Inferior parietal cortex (tissue), 1 donor: Measurements from ENCODE around the gene RHBDL1.

Source experiments
- DNase-seq: peaks from one replicate; pipeline ENCODE4 v3.0.0-alpha.2; 2016; ENCODE audit errors: extremely low spot score

Gene RHBDL1

GRCh38 chr16:718922-719321 lies 43.5 kb downstream of the RHBDL1 start:
- DNase-seq, result no peak

GRCh38 chr16:719815-720446 lies 44.5 kb downstream of the RHBDL1 start:
- DNase-seq, result no peak

GRCh38 chr16:720447-720989 lies 45.0 kb downstream of the RHBDL1 start:
- DNase-seq, result no peak

- peak; percentile 73 for DNase-seq
These were observed 45.7 kb downstream of the RHBDL1 start, which contains the start of gene ANTKMT for GRCh38 chr16:720990-721764. TSS of gene ANTKMT (plus strand) at chr16:721146. CDS start at chr16:721275, 129 bp downstream.

GRCh38 chr16:721765-722540 lies 46.5 kb downstream of the RHBDL1 start:
- peak; percentile 2 for DNase-seq

GRCh38 chr16:722835-723633 lies 47.6 kb downstream of the RHBDL1 start:
- DNase-seq, result no peak

- no peak for DNase-seq
These were observed 48.2 kb downstream of the RHBDL1 start for GRCh38 chr16:723695-724094.

GRCh38 chr16:724188-725040 lies 48.9 kb downstream of the RHBDL1 start:
- DNase-seq, result no peak

GRCh38 chr16:725041-725376 lies 49.5 kb downstream of the RHBDL1 start:
- peak; percentile 0 for DNase-seq

- DNase-seq, result peak; percentile 2
These were observed 50.2 kb downstream of the RHBDL1 start for GRCh38 chr16:725463-726187.

- DNase-seq, result no peak
These were observed 50.6 kb downstream of the RHBDL1 start for GRCh38 chr16:726188-726437.

- peak; percentile 3 for DNase-seq
These were observed 51.2 kb downstream of the RHBDL1 start, which contains the start of the genes CCDC78 and HAGHL for GRCh38 chr16:726438-727290. TSS of gene CCDC78 (minus strand) at chr16:726443. CDS start at chr16:726367, 76 bp downstream. TSS of gene HAGHL (plus strand) at chr16:727106. CDS start at chr16:727510, 404 bp downstream.

- DNase-seq, result peak; percentile 16
These were observed 52.0 kb downstream of the RHBDL1 start for GRCh38 chr16:727291-727977.
